LHCN-M2 (cell line): ENCODE results near the gene KRT79. TPM values are rescaled to one million over a fixed set of nuclear protein-coding genes. Genes with fewer than 3 reads are reported as not detected.

Source experiments
- DNase-seq: peaks from one replicate; pipeline ENCODE4 v3.0.0-alpha.2; 2012; ENCODE audit warnings: low read depth
- total RNA-seq: library from RNA; depleted of rRNA; stranded (reverse); fragments of >200 nt; gene quantifications from 2 replicates; pipeline ENCODE4 v1.2.3, GENCODE V29; 2014

KRT79 gene
- total RNA-seq, 1 experiment from 2014 or later: not detected

GRCh38 chr12:52835271-52836041 is 1.3 kb upstream of the KRT79 start:
- DNase-seq: no peak

- DNase-seq: no peak
Measured at GRCh38 chr12:52834727-52835001, 553 bp upstream of the KRT79 start.

- DNase-seq: no peak
Measured at GRCh38 chr12:52832985-52833905, 866 bp downstream of the KRT79 start.

GRCh38 chr12:52832451-52832850 is 1.7 kb downstream of the KRT79 start:
- DNase-seq: no peak

GRCh38 chr12:52831251-52831650 is 2.9 kb downstream of the KRT79 start:
- DNase-seq: no peak

GRCh38 chr12:52829986-52830770 is 3.9 kb downstream of the KRT79 start:
- DNase-seq: no peak

- DNase-seq: no peak
Measured at GRCh38 chr12:52828591-52829021, 5.5 kb downstream of the KRT79 start.

GRCh38 chr12:52828156-52828555 is 6.0 kb downstream of the KRT79 start:
- DNase-seq: no peak

GRCh38 chr12:52827499-52828090 is 6.5 kb downstream of the KRT79 start:
- no peak for DNase-seq

GRCh38 chr12:52826611-52827498 is 7.3 kb downstream of the KRT79 start:
- DNase-seq: no peak

- DNase-seq: no peak
Measured at GRCh38 chr12:52825961-52826360, 8.2 kb downstream of the KRT79 start.

- DNase-seq: no peak
Measured at GRCh38 chr12:52824741-52825410, 9.2 kb downstream of the KRT79 start.

GRCh38 chr12:52823761-52824450 is 10.2 kb downstream of the KRT79 start:
- DNase-seq: no peak

GRCh38 chr12:52822771-52823510 is 11.2 kb downstream of the KRT79 start:
- no peak for DNase-seq

- no peak for DNase-seq
Measured at GRCh38 chr12:52821826-52822660, 12.1 kb downstream of the KRT79 start.

GRCh38 chr12:52821071-52821730 is 12.9 kb downstream of the KRT79 start:
- no peak for DNase-seq

- DNase-seq: no peak
Measured at GRCh38 chr12:52820521-52820920, 13.6 kb downstream of the KRT79 start.
